K562 (cell line): ENCODE measurements around the gene HSPA1B. TPM values are rescaled to one million over a fixed set of nuclear protein-coding genes. Genes with fewer than 3 reads are reported as not detected.

ENCODE experiments used
- HDAC3 ChIP-seq: fragments of 450-650 bp; IDR thresholded peaks from 2 replicates; pipeline ENCODE4 v1.6.1; 2018; ENCODE audit warnings: borderline replicate concordance, mild to moderate bottlenecking, moderate library complexity; ENCODE audit not compliant: partially characterized antibody
- HSF4 ChIP-seq: fragments of 250-450 bp; sonication (Bioruptor Pico); IDR thresholded peaks from 2 replicates; pipeline ENCODE4 v2.1.2; 2022; ENCODE audit warnings: mild to moderate bottlenecking, moderate library complexity, borderline replicate concordance
- JUN ChIP-seq, 2 experiments: sonication (generic) in 1 of 2; formaldehyde crosslinking in 1 of 2; IDR thresholded peaks; 2 replicates each; pipeline versions ENCODE4 v1.6.1 to v1.8.0; 2012 to 2022; ENCODE audit warnings: borderline replicate concordance in 2 of 2, mild to moderate bottlenecking in 2 of 2, improper control_type of control experiment in 1 of 2, low read depth in 1 of 2, low read length in 1 of 2, missing genetic modification reagents in 1 of 2
- POLR2A ChIP-seq: fragments of 450-650 bp; conservative IDR thresholded peaks from 2 replicates; pipeline ENCODE4 v1.6.1; 2016
- PRMT5 ChIP-seq: sonication (generic); formaldehyde crosslinking; IDR thresholded peaks from 2 replicates; pipeline ENCODE4 v1.5.0; 2020; ENCODE audit warnings: missing genetic modification reagents
- PRPF4 ChIP-seq: fragments of 200-400 bp; formaldehyde crosslinking; IDR thresholded peaks from one replicate; pipeline ENCODE4 v1.6.1; 2017; ENCODE audit warnings: low read length, low read depth, mild to moderate bottlenecking; ENCODE audit not compliant: insufficient read depth, poor library complexity, severe bottlenecking
- PTBP1 ChIP-seq: fragments of 200-400 bp; formaldehyde crosslinking; IDR thresholded peaks from 2 replicates; pipeline ENCODE4 v1.6.1; 2017; ENCODE audit warnings: low read depth, low read length
- RBM25 ChIP-seq: fragments of 200-400 bp; formaldehyde crosslinking; IDR thresholded peaks from 2 replicates; pipeline ENCODE4 v1.6.1; 2018; ENCODE audit warnings: low read length, low read depth, moderate library complexity; ENCODE audit not compliant: severe bottlenecking
- RFX7 ChIP-seq: fragments of 250-450 bp; sonication (Bioruptor Pico); IDR thresholded peaks from 2 replicates; pipeline ENCODE4 v1.5.1; 2021; ENCODE audit warnings: mild to moderate bottlenecking
- SRF ChIP-seq, 2 experiments: fragments of 250-450, 450-650 bp in 1 of 2; sonication (Bioruptor Pico) in 1 of 2; sonication (generic) in 1 of 2; formaldehyde crosslinking; IDR thresholded peaks; 2 replicates each; pipeline versions ENCODE4 v1.5.0 to v1.5.1; 2020 to 2022; ENCODE audit warnings: mild to moderate bottlenecking in 1 of 2, missing genetic modification reagents in 1 of 2
- ZKSCAN1 ChIP-seq: fragments of 150-350 bp; IDR thresholded peaks from 2 replicates; pipeline ENCODE4 v1.6.1; 2016; ENCODE audit warnings: low read depth, low read length
- ZNF165 ChIP-seq: fragments of 250-450 bp; sonication (Bioruptor Pico); IDR thresholded peaks from 2 replicates; pipeline ENCODE4 v1.4.0; 2020; ENCODE audit warnings: borderline replicate concordance
- ZNF197 ChIP-seq: fragments of 200-800 bp; sonication (Bioruptor generic); IDR thresholded peaks from 2 replicates; pipeline ENCODE4 v1.6.1; 2016; ENCODE audit warnings: low read depth, missing genetic modification characterization, missing compliant biosample characterization
- ZNF445 ChIP-seq: fragments of 250-450 bp; sonication (Bioruptor Pico); IDR thresholded peaks from 2 replicates; pipeline ENCODE4 v1.4.0; 2020; ENCODE audit warnings: low read depth, mild to moderate bottlenecking, moderate library complexity
- polyA plus RNA-seq, 8 experiments: library from polyadenylated mRNA; depleted of rRNA in 4 of 8; stranded (reverse) in 5 of 8; unstranded in 3 of 8; fragments of >200 nt; fragmentation: Nextera tagmentation in 2 of 8; fragmentation: Illumina TruSeq in 1 of 8; extraction: Ambion mirVana in 2 of 8; extraction: Trizol in 1 of 8; gene quantifications; 2 replicates each; pipeline versions ENCODE4 v1.2.1 to v1.2.3, GENCODE V29; 2011 to 2014; ENCODE audit warnings: inconsistent platforms in 1 of 8, missing spikeins in 1 of 8
- total RNA-seq, 7 experiments: library from RNA; depleted of rRNA in 6 of 7; stranded (reverse); fragments of >200 nt in 6 of 7; fragmentation: Illumina TruSeq in 2 of 7; extraction: Trizol in 2 of 7; gene quantifications; 2 replicates each; pipeline versions ENCODE4 v1.2.1 to v1.2.3, GENCODE V29; 2011 to 2021; ENCODE audit warnings: low replicate concordance in 1 of 7
- TF ChIP-seq, protein P1 (sequence below): fragments of 450-650 bp; formaldehyde crosslinking; IDR thresholded peaks from 2 replicates; pipeline ENCODE4 v1.4.0; 2022; ENCODE audit warnings: missing genetic modification characterization
- TF ChIP-seq, protein P2 (sequence below), 2 experiments: fragments of 450-650 bp; IDR thresholded peaks; 2 replicates each; pipeline ENCODE4 v1.6.1; 2018; ENCODE audit warnings: mild to moderate bottlenecking in 2 of 2, low read depth in 1 of 2; ENCODE audit not compliant: partially characterized antibody in 2 of 2
- TF ChIP-seq, protein P3 (sequence below): sonication (generic); formaldehyde crosslinking; IDR thresholded peaks from 2 replicates; pipeline ENCODE4 v1.8.0; 2022; ENCODE audit warnings: missing genetic modification reagents, mild to moderate bottlenecking, borderline replicate concordance
- TF ChIP-seq, protein P4 (sequence below): sonication (generic); formaldehyde crosslinking; IDR thresholded peaks from 2 replicates; pipeline ENCODE4 v1.8.1; 2023; ENCODE audit warnings: mild to moderate bottlenecking, missing genetic modification reagents

Gene HSPA1B
- total and polyA plus RNA-seq, 9 of the 15 experiments (the other 6 are each of a cell fraction or from before 2014, with no cell fraction given), result 0.27 to 227 (median 51.2) TPM

DNA sequence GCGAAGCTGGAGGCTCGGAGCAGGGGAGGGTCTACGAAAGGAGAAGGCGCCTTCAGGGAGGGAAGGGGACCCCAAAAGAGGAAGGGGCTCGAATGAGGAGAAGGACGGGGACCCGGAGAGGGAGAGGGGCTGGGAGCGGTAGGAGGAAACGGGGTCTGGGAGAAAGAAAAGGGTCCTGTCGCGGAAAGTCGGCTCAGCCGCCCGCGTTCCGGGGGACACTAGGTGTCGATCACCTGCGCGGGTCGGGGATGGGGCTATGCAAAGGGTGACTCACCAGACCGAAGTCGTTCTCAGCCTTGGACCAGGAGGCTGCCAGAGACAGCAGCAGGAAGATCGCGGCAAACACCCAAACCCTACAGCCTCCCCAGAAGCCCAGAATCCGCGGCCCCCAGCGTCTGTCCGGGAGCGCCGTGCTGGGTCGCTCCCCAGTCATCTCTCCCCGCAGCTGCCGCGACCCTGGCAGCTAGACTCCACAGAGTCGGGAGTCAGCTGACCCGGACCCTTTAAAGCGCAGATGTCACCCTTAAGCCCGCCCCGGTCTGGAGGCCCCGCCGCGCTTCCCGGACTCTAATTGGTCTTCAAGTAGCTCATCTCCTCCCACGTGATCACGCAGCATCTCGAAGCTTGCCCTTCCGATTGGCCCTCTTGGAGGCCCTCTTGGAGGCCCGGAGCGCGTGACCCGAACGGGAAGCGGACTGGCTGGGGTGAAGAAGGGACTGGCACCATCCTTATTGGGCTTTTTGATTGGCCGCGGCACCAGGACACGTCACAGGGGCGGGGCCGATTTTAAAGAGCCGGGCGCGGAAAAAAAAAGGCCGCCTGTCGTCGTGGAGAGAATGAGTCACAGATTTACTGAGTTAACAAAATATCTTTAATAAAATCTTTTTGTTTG, 35.1 kb downstream of the HSPA1B start, which contains the start of gene NEU1 (continued):
- TF ChIP-seq, protein P1, sequence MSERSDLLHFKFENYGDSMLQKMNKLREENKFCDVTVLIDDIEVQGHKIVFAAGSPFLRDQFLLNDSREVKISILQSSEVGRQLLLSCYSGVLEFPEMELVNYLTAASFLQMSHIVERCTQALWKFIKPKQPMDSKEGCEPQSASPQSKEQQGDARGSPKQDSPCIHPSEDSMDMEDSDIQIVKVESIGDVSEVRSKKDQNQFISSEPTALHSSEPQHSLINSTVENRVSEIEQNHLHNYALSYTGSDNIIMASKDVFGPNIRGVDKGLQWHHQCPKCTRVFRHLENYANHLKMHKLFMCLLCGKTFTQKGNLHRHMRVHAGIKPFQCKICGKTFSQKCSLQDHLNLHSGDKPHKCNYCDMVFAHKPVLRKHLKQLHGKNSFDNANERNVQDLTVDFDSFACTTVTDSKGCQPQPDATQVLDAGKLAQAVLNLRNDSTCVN (CRISPR knock-in tag), result peak; percentile 85
- TF ChIP-seq ZNF165 (CRISPR knock-in tag), result peak; percentile 88
- no peak for TF ChIP-seq HDAC3
- TF ChIP-seq PRPF4, result no peak
- TF ChIP-seq ZNF197 (CRISPR knock-in tag), result no peak
- peak; percentile 87; the same call in 1 of the 2 replicates for TF ChIP-seq PTBP1
- TF ChIP-seq, protein P2, sequence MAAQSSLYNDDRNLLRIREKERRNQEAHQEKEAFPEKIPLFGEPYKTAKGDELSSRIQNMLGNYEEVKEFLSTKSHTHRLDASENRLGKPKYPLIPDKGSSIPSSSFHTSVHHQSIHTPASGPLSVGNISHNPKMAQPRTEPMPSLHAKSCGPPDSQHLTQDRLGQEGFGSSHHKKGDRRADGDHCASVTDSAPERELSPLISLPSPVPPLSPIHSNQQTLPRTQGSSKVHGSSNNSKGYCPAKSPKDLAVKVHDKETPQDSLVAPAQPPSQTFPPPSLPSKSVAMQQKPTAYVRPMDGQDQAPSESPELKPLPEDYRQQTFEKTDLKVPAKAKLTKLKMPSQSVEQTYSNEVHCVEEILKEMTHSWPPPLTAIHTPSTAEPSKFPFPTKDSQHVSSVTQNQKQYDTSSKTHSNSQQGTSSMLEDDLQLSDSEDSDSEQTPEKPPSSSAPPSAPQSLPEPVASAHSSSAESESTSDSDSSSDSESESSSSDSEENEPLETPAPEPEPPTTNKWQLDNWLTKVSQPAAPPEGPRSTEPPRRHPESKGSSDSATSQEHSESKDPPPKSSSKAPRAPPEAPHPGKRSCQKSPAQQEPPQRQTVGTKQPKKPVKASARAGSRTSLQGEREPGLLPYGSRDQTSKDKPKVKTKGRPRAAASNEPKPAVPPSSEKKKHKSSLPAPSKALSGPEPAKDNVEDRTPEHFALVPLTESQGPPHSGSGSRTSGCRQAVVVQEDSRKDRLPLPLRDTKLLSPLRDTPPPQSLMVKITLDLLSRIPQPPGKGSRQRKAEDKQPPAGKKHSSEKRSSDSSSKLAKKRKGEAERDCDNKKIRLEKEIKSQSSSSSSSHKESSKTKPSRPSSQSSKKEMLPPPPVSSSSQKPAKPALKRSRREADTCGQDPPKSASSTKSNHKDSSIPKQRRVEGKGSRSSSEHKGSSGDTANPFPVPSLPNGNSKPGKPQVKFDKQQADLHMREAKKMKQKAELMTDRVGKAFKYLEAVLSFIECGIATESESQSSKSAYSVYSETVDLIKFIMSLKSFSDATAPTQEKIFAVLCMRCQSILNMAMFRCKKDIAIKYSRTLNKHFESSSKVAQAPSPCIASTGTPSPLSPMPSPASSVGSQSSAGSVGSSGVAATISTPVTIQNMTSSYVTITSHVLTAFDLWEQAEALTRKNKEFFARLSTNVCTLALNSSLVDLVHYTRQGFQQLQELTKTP (IDR thresholded peaks at IDR 0.05; ENCODE audit: low read depth in 1 of 2, partially characterized antibody in 2 of 2), result peak in 1 of 2 experiments; percentile 71
- no peak for TF ChIP-seq RFX7
- no peak for TF ChIP-seq ZNF445 (CRISPR knock-in tag)
- TF ChIP-seq SRF (CRISPR knock-in tag; IDR thresholded peaks at IDR 0.05), result peak; percentile 58 to 76; a peak in 3 of 4 replicates
- no peak for TF ChIP-seq HSF4 (CRISPR knock-in tag)
- peak; percentile 98 for TF ChIP-seq POLR2A
- no peak for TF ChIP-seq ZKSCAN1
- peak; percentile 87 for TF ChIP-seq JUN (IDR thresholded peaks at IDR 0.05; ENCODE audit: borderline replicate concordance, low read depth, low read length)
- peak; percentile 89; the same call in 1 of the 2 replicates for TF ChIP-seq JUN (CRISPR knock-in tag; IDR thresholded peaks at IDR 0.05; ENCODE audit: borderline replicate concordance)
- TF ChIP-seq, protein P3, sequence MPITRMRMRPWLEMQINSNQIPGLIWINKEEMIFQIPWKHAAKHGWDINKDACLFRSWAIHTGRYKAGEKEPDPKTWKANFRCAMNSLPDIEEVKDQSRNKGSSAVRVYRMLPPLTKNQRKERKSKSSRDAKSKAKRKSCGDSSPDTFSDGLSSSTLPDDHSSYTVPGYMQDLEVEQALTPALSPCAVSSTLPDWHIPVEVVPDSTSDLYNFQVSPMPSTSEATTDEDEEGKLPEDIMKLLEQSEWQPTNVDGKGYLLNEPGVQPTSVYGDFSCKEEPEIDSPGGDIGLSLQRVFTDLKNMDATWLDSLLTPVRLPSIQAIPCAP (CRISPR knock-in tag), result no peak
- TF ChIP-seq, protein P4, sequence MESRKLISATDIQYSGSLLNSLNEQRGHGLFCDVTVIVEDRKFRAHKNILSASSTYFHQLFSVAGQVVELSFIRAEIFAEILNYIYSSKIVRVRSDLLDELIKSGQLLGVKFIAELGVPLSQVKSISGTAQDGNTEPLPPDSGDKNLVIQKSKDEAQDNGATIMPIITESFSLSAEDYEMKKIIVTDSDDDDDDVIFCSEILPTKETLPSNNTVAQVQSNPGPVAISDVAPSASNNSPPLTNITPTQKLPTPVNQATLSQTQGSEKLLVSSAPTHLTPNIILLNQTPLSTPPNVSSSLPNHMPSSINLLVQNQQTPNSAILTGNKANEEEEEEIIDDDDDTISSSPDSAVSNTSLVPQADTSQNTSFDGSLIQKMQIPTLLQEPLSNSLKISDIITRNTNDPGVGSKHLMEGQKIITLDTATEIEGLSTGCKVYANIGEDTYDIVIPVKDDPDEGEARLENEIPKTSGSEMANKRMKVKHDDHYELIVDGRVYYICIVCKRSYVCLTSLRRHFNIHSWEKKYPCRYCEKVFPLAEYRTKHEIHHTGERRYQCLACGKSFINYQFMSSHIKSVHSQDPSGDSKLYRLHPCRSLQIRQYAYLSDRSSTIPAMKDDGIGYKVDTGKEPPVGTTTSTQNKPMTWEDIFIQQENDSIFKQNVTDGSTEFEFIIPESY, result 0 out of 2 replicates have a peak, but pooled peaks have one; percentile 9
- TF ChIP-seq RBM25, result peak; percentile 56
- TF ChIP-seq PRMT5 (CRISPR knock-in tag), result no peak
